Endothelial cell of hepatic sinusoid (primary cell): ENCODE data around the gene KLHDC4.
"Not testable (repeated sequence)": the region's sequence is repeated elsewhere in the genome, so short reads cannot be mapped to it uniquely, and the experiment has no call there.

Experiments used
- in situ Hi-C: cut with HindIII; loops from 2 replicates; pipeline ENCODE4 v1.10.0; 2017; ENCODE audit warnings: low sequenced_read_pairs

Gene KLHDC4

GRCh38 chr16:87765776-87766484 is at the start of gene KLHDC4:
KLHDC4 (minus strand) TSS chr16:87765986; CDS start chr16:87765890, 96 bp downstream.
- in situ Hi-C loops: no loop called here

GRCh38 chr16:87815567-87815966 is 49.8 kb upstream of the KLHDC4 start:
- in situ Hi-C loops: no loop called here

GRCh38 chr16:87812200-87812656 is 46.4 kb upstream of the KLHDC4 start:
- in situ Hi-C loops: no loop called here

- in situ Hi-C loops: not testable (repeated sequence)
Measured at GRCh38 chr16:87811454-87811853, 45.7 kb upstream of the KLHDC4 start.

GRCh38 chr16:87809150-87809902 is 43.5 kb upstream of the KLHDC4 start:
- in situ Hi-C loops: no loop called here

- in situ Hi-C loops: no loop called here
Measured at GRCh38 chr16:87808108-87808507, 42.3 kb upstream of the KLHDC4 start.

- in situ Hi-C loops: no loop called here
Measured at GRCh38 chr16:87806641-87807546, 41.1 kb upstream of the KLHDC4 start.

GRCh38 chr16:87806261-87806640 is 40.5 kb upstream of the KLHDC4 start:
- in situ Hi-C loops: no loop called here

- in situ Hi-C loops: loop anchor here (5.0 kb wide), 1 partner anchor 44 kb away; no protein-coding TSS in a partner anchor
Measured at GRCh38 chr16:87803385-87803784, 37.6 kb upstream of the KLHDC4 start.

- in situ Hi-C loops: loop anchor here (5.0 kb wide), 1 partner anchor 45 kb away; no protein-coding TSS in a partner anchor
Measured at GRCh38 chr16:87802670-87803069, 36.9 kb upstream of the KLHDC4 start.

GRCh38 chr16:87801679-87802259 is 36.0 kb upstream of the KLHDC4 start:
- in situ Hi-C loops: loop anchor here (5.0 kb wide), 1 partner anchor 46 kb away; no protein-coding TSS in a partner anchor

- in situ Hi-C loops: loop anchor here (5.0 kb wide), 1 partner anchor 47 kb away; no protein-coding TSS in a partner anchor
Measured at GRCh38 chr16:87800497-87800896, 34.7 kb upstream of the KLHDC4 start.

GRCh38 chr16:87795336-87795735 is 29.6 kb upstream of the KLHDC4 start:
- in situ Hi-C loops: no loop called here

GRCh38 chr16:87794485-87795078 is 28.8 kb upstream of the KLHDC4 start:
- in situ Hi-C loops: no loop called here

- in situ Hi-C loops: no loop called here
Measured at GRCh38 chr16:87792205-87792565, 26.4 kb upstream of the KLHDC4 start.

- in situ Hi-C loops: no loop called here
Measured at GRCh38 chr16:87791295-87792204, 25.8 kb upstream of the KLHDC4 start.

- in situ Hi-C loops: no loop called here
Measured at GRCh38 chr16:87790292-87791100, 24.7 kb upstream of the KLHDC4 start.
